Raji (cell line): ENCODE data around the gene PRPS1L1.

ENCODE experiments used
- POLR2A ChIP-seq: IDR thresholded peaks from 2 replicates; pipeline ENCODE4 v1.6.1; 2011; ENCODE audit warnings: low read depth, low read length, control low read depth; ENCODE audit not compliant: insufficient read depth

PRPS1L1 gene

GRCh38 chr7:17990761-17991160 lies 36.9 kb downstream of the PRPS1L1 start:
- TF ChIP-seq POLR2A, result no peak

GRCh38 chr7:17989546-17989945 lies 38.1 kb downstream of the PRPS1L1 start:
- TF ChIP-seq POLR2A, result no peak

GRCh38 chr7:17988858-17989257 lies 38.8 kb downstream of the PRPS1L1 start:
- no peak for TF ChIP-seq POLR2A

- no peak for TF ChIP-seq POLR2A
These were observed 39.5 kb downstream of the PRPS1L1 start for GRCh38 chr7:17988141-17988540.

GRCh38 chr7:17986851-17987250 lies 40.8 kb downstream of the PRPS1L1 start:
- TF ChIP-seq POLR2A, result no peak

GRCh38 chr7:17985473-17986239 lies 42.0 kb downstream of the PRPS1L1 start:
- TF ChIP-seq POLR2A, result no peak

GRCh38 chr7:17984288-17984687 lies 43.4 kb downstream of the PRPS1L1 start:
- no peak for TF ChIP-seq POLR2A

- no peak for TF ChIP-seq POLR2A
These were observed 44.2 kb downstream of the PRPS1L1 start for GRCh38 chr7:17983221-17984062.

GRCh38 chr7:17976952-17977351 lies 50.7 kb downstream of the PRPS1L1 start:
- no peak for TF ChIP-seq POLR2A
